Progenitor cell of endocrine pancreas (in vitro differentiated cells): ENCODE data around the gene RPS17. TPM values are rescaled to one million over a fixed set of nuclear protein-coding genes. Genes with fewer than 3 reads are reported as not detected.
A peak's percentile ranks its signal among the peaks of the same experiment; 100 is the strongest.
"Not testable (repeated sequence)": the region's sequence is repeated elsewhere in the genome, so short reads cannot be mapped to it uniquely, and the experiment has no call there.

Experiments used
- DNase-seq: peaks from one replicate; pipeline ENCODE4 v3.0.0; 2021; ENCODE audit warnings: low spot score; ENCODE audit not compliant: unreplicated experiment
- H3K27ac Mint-ChIP-seq: 2 replicates; pipeline ENCODE4 v1.8.0; 2021; ENCODE audit warnings: mild to moderate bottlenecking, moderate library complexity, mixed read lengths
- H3K27me3 Mint-ChIP-seq: 2 replicates; pipeline ENCODE4 v1.8.0; 2021; ENCODE audit warnings: mixed read lengths
- H3K36me3 Mint-ChIP-seq: 2 replicates; pipeline ENCODE4 v1.8.0; 2022; ENCODE audit warnings: mixed read lengths; ENCODE audit not compliant: insufficient read depth
- H3K4me1 Mint-ChIP-seq: 2 replicates; pipeline ENCODE4 v1.8.0; 2021; ENCODE audit warnings: low read depth, mixed read lengths
- H3K4me3 Mint-ChIP-seq: 2 replicates; pipeline ENCODE4 v1.8.0; 2021; ENCODE audit warnings: low read depth, mild to moderate bottlenecking, moderate library complexity, mixed read lengths
- H3K9me3 Mint-ChIP-seq: 2 replicates; pipeline ENCODE4 v1.8.0; 2021; ENCODE audit warnings: low read depth, mixed read lengths
- CTCF ChIP-seq: fragments of 200-600 bp; sonication (generic); IDR thresholded peaks from one replicate; pipeline ENCODE4 v1.5.0; 2021; ENCODE audit warnings: antibody characterized with exemption, mild to moderate bottlenecking; ENCODE audit not compliant: unreplicated experiment
- total RNA-seq: library from RNA; stranded (reverse); gene quantifications from 2 replicates; pipeline ENCODE4 v1.2.1, GENCODE V29; 2021

The RPS17 gene
- total RNA-seq, 1 donor from 2014 or later: 1,639 TPM

GRCh38 chr15:82536409-82537350 lies 3.6 kb downstream of the RPS17 start:
- Mint-ChIP-seq H3K27me3 (no peaks in the 10 kb centered on the region), H3K4me3 (no peak overlapping the region), H3K27ac (peak overlapping the region; percentile 82), H3K9me3 (no peaks in the 10 kb centered on the region), H3K36me3 (peaks cover 27% of the 10 kb centered on the region), H3K4me1 (peaks cover 14% of the 10 kb centered on the region)
- no peak for DNase-seq
- TF ChIP-seq CTCF: no peak

GRCh38 chr15:82535566-82536408 lies 4.5 kb downstream of the RPS17 start:
- Mint-ChIP-seq H3K36me3 (peaks cover 27% of the 10 kb centered on the region), H3K27ac (peak overlapping the region; percentile 82), H3K9me3 (no peaks in the 10 kb centered on the region), H3K4me3 (no peak overlapping the region), H3K27me3 (no peaks in the 10 kb centered on the region), H3K4me1 (peaks cover 12% of the 10 kb centered on the region)
- no peak for DNase-seq
- TF ChIP-seq CTCF: no peak

GRCh38 chr15:82535151-82535550 lies 5.1 kb downstream of the RPS17 start:
- Mint-ChIP-seq H3K4me1 (peaks cover 12% of the 10 kb centered on the region), H3K36me3 (peaks cover 27% of the 10 kb centered on the region)
- H3K27me3 Mint-ChIP-seq, H3K27ac Mint-ChIP-seq, DNase-seq, H3K9me3 Mint-ChIP-seq, H3K4me3 Mint-ChIP-seq: not testable (repeated sequence)

- not testable (repeated sequence) for H3K9me3 Mint-ChIP-seq, H3K4me3 Mint-ChIP-seq, H3K27ac Mint-ChIP-seq, DNase-seq, H3K27me3 Mint-ChIP-seq
- Mint-ChIP-seq H3K4me1 (peaks cover 12% of the 10 kb centered on the region), H3K36me3 (peaks cover 27% of the 10 kb centered on the region)
Observed at GRCh38 chr15:82534457-82534861, 5.8 kb downstream of the RPS17 start.

GRCh38 chr15:82533801-82534200 lies 6.5 kb downstream of the RPS17 start:
- peaks cover 25% of the 10 kb centered on the region for H3K36me3 Mint-ChIP-seq

More at GRCh38 chr15:82533801-82534200, 6.5 kb downstream of the RPS17 start:
- Mint-ChIP-seq H3K4me3 (no peak overlapping the region), H3K9me3 (no peaks in the 10 kb centered on the region), H3K4me1 (peaks cover 5% of the 10 kb centered on the region), H3K27me3 (no peaks in the 10 kb centered on the region), H3K27ac (no peak overlapping the region)
- no peak for DNase-seq
- no peak for TF ChIP-seq CTCF
